ENCODE results near the gene MLXIP. TPM values are rescaled to one million over a fixed set of nuclear protein-coding genes. Genes with fewer than 3 reads are reported as not detected.
A peak's percentile ranks its signal among the peaks of the same experiment; 100 is the strongest.
"Not testable (repeated sequence)": the region's sequence is repeated elsewhere in the genome, so short reads cannot be mapped to it uniquely, and the experiment has no call there.

Gene MLXIP, protein sequence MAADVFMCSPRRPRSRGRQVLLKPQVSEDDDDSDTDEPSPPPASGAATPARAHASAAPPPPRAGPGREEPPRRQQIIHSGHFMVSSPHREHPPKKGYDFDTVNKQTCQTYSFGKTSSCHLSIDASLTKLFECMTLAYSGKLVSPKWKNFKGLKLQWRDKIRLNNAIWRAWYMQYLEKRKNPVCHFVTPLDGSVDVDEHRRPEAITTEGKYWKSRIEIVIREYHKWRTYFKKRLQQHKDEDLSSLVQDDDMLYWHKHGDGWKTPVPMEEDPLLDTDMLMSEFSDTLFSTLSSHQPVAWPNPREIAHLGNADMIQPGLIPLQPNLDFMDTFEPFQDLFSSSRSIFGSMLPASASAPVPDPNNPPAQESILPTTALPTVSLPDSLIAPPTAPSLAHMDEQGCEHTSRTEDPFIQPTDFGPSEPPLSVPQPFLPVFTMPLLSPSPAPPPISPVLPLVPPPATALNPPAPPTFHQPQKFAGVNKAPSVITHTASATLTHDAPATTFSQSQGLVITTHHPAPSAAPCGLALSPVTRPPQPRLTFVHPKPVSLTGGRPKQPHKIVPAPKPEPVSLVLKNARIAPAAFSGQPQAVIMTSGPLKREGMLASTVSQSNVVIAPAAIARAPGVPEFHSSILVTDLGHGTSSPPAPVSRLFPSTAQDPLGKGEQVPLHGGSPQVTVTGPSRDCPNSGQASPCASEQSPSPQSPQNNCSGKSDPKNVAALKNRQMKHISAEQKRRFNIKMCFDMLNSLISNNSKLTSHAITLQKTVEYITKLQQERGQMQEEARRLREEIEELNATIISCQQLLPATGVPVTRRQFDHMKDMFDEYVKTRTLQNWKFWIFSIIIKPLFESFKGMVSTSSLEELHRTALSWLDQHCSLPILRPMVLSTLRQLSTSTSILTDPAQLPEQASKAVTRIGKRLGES
- total RNA-seq = 22.6 TPM
- long read RNA-seq, full-length matches to known transcripts = 31 of 67 reads
- long read RNA-seq, partial matches to known transcripts = 20 of 67 reads
- long read RNA-seq, other reads (novel, unspliced or antisense) = 16 of 67 reads

DNA sequence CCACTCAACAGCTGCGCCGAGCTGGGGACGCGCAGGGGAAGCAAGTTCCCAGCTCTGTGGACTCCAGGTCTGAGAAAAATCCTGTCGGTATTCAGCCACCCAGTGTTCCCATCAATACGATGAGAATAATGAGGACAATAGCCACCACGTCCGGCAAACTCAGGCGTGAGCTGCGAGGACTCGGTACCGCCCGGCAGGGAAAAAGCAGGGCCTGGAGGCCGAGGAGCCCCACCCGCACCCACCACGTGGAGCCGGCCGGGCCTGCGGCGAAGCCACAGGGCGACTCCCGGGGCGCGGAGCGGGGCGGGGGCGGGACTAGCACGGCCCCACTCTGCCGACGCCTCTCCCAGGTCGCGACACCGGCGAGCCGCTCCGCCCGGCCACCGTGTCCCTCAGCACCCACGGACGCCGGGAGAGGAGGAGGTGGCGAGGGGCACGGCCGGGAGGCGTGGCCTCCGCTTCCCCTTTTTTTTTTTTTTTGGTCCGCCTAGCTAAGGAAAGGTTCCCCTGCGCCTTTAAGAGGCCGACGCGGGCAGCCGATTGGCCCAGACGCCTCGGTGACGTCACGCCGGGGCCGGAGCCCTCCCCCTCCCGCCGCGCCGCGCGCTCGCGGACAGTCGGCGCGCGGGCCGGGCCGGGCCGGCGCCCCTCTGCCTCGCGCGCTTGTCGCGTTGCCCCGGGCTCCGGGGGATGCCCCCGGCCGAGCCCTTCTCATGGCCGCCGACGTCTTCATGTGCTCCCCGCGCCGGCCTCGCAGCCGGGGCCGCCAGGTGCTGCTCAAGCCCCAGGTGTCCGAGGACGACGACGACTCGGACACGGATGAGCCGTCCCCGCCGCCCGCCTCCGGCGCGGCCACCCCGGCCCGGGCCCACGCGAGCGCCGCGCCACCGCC, at the start of gene MLXIP:
TSS of gene MLXIP (plus strand) at position 616 of the 892 bp plus-strand sequence. CDS start at position 714, 98 bp downstream.
- peak; percentile 97 for DNase-seq
- intact Hi-C loops (cut with DNase I) = no loop called here
- ATAC-seq (ENCODE audit: poor library complexity) = peak; percentile 88

DNA sequence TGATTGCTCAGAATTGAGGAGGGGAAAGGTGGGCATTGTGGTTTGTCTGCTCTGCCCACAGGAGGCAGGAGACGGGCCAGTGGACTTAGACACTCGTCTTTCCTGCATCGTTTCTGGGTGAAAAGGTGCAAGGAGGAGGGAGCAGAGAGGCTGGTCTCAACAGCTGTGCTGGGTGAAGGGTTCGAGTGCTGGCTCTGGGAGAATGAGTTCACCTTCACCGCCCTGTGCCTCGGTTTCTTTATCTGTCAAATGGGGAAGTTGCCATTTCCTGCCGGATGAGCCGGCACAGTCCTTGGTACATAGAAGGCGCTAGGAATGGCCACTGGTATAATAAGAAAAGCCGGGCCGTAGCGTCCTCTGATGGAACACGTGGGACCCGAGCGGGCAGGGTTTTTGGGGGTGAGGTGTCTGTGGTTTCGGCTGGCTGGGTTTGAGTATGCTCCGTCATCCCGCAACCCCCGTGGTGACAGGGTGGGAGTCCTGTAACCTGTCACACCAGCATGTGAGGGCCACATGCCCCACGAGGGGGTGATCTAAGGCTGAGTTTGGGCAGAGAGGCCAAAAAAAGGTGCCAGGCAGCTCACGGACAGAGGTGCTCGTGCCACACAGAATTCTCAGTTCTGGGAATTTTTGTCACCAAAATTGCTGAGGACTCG, 49.5 kb upstream of the MLXIP start:
- intact Hi-C loops (cut with DNase I) = no loop called here
- ATAC-seq (ENCODE audit: poor library complexity) (peak; percentile 18), DNase-seq (no peak)

DNA sequence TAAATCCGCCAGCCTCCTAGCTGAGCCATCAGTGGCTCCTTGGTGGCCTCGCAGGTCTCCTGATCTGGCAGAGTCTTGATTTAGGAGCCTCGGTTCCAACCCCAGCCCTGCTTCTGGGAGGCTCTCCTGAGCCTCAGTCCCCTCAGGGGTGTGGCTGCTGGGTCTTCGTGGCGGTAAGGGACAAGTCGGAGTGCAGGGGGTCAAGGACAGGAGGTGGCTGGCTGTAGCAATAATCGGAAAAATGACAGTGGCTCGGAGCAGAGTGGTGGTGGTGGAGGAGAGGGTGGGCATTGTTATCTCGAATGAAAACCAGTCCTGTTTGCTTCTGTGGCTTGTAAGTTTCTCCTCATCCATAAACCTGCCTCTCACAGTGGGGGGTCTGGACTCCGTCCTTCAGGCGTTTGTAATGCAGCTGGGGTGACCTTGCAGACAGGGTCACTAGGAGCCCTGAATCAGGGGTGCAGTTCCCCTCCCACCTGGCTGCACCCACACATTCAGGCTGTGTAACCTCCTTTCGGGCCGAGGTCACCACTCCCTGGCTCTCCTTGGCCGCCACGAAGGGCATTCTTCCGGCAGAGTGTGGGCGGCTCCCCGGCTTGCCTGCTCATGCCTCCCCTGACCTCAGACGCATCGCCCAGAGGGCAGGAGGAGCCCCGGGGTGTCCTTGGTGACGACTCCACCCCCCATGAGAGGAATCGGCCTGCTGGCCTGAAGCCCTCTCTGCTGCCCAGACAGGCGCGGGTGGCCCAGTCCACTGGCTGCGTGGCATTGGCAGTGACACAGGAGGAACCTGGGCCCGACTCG, 48.7 kb upstream of the MLXIP start:
- intact Hi-C loops (cut with DNase I) = loop anchor here (10.0 kb wide), 1 partner anchor 105 kb away; no protein-coding TSS in a partner anchor
- peak; percentile 58 for DNase-seq
- peak; percentile 78 for ATAC-seq (ENCODE audit: poor library complexity)

DNA sequence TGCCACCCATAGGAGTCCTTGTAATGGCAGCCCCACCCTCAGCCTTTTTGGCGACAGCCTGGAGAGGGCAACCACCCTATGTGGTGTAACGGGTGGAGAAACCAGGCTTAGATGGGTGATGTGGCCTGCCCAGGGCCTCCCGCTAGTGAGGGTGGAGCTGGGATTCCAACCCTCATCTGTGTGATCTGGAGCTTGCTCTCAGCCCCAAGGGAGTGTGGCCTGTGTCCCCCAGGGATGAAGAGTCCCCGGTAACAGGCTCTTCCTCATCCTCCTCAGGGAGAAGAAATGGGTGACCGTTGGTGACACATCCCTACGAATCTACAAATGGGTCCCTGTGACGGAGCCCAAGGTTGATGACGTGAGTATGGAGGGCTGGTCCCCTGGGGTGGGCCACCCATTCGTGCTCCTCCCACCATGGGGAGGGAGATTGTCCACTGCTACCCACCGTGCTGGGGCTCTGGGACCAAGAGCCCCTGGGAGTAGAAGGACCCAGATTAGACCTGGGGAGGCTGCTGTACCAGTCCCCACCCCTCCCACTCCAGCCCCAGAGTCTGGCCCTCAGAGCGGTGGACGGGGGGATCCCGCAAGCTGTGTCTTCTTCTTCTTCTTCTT, 48.0 kb upstream of the MLXIP start:
- intact Hi-C loops (cut with DNase I) = loop anchor here (10.0 kb wide), 1 partner anchor 106 kb away; no protein-coding TSS in a partner anchor
- no peak for ATAC-seq (ENCODE audit: poor library complexity)
- no peak for DNase-seq

DNA sequence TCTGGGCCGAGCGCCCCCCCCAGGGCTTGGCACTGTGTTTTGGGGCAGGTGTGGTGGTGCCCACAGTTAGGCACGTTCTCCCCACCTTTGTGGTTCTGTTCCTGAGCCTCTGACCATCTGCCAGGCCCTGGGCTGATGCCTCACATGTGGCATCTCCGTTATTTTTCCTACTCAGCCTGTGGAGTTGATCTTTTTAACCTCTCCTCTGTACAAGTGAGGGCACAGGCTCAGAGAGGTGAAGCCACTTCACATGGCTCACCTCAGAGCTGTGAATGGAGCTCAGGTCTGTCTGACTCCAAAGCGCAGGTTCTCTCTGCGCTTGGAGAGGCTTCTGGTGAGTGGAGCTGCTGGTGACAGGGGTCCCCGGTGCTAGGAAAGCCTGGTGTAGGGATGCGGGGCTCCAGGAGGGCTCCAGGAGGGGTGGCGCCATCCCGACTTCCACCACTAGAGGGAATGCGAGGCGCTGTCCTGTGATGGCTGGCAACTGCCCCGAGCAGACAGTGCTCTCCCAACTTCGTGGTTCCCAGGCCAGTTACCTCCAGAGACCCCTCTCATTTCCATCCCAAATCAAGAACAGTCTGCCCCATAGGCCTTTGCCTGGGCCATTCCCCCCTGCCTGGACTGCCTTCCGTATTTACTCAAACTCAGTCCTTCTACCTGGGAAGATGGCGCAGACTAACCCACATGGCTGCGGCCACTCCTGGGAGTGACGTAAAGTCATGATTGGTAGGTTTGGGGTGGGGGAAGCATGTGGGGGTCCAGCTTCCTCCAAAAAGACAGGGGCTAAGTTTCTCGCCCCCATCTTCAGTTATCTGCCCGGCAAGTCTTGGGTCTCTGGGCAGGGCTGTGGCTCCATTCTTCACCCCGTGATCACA, 47.0 kb upstream of the MLXIP start:
- intact Hi-C loops (cut with DNase I) = loop anchor here (10.0 kb wide), 1 partner anchor 107 kb away; no protein-coding TSS in a partner anchor
- DNase-seq = peak; percentile 63
- ATAC-seq (ENCODE audit: poor library complexity) = peak; percentile 45

DNA sequence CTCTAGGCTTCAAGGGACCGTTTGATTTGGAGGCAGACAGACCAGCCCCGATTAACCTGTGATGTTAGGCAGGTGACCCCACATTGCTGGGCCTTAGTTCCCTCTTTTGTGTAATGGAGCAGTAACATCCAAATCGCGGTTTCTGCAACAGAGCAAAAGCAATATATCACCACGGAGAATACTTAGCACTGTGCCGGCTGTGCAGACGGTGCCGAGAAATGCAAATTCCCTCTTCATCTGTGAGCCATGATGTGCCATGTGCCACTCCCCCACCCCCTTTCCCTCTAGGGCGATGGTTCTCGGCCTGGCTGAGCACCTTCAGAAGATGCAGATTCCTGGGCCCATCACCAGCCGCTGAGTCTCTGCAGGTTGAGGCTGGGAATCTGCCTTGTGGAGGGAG, 46.0 kb upstream of the MLXIP start:
- DNase-seq = no peak
- no peak for ATAC-seq (ENCODE audit: poor library complexity)
- intact Hi-C loops (cut with DNase I) = loop anchor here (10.0 kb wide), 1 partner anchor 108 kb away; no protein-coding TSS in a partner anchor

DNA sequence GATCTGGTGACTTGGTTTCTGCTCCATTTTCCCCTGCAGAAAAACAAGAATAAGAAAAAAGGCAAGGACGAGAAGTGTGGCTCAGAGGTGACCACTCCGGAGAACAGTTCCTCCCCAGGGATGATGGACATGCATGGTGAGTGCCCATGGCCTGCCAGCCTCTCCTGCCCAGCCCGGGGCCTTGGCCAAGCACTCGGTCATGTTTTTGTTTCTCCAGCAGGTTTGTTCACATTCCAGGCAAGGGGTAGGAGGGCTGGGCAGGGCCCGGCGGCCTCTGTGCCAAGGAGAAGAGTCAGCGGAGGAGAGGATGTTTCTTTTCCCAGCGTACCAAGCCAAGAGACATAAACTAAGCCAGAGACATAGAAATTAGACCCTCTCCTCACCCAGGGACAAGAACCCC, 43.3 kb upstream of the MLXIP start:
- intact Hi-C loops (cut with DNase I) = loop anchor here (10.0 kb wide), 1 partner anchor 110 kb away; no protein-coding TSS in a partner anchor
- DNase-seq = no peak
- peak; percentile 34 for ATAC-seq (ENCODE audit: poor library complexity)

DNA sequence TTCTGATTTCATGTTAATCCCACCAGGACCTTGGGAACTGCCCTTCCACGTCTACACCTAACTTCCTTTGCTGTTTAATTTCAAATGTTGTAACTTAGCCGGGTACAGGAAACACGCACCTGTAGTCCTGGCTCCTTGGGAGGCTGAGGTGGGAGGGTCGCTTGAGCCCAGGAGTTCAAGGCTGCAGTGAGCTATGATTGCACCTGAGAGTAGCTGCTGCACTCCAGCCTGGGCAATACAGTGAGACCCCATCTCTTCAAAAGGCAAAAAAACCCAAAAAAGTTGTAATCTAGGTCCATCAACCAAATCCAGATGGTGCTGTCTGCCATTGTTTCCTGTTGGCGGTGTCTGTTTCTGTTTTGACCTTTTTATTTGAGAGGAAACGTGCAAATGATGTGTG, 42.4 kb upstream of the MLXIP start:
- no peak for DNase-seq
- ATAC-seq (ENCODE audit: poor library complexity) = no peak
- intact Hi-C loops (cut with DNase I) = loop anchor here (10.0 kb wide), 1 partner anchor 111 kb away; no protein-coding TSS in a partner anchor

DNA sequence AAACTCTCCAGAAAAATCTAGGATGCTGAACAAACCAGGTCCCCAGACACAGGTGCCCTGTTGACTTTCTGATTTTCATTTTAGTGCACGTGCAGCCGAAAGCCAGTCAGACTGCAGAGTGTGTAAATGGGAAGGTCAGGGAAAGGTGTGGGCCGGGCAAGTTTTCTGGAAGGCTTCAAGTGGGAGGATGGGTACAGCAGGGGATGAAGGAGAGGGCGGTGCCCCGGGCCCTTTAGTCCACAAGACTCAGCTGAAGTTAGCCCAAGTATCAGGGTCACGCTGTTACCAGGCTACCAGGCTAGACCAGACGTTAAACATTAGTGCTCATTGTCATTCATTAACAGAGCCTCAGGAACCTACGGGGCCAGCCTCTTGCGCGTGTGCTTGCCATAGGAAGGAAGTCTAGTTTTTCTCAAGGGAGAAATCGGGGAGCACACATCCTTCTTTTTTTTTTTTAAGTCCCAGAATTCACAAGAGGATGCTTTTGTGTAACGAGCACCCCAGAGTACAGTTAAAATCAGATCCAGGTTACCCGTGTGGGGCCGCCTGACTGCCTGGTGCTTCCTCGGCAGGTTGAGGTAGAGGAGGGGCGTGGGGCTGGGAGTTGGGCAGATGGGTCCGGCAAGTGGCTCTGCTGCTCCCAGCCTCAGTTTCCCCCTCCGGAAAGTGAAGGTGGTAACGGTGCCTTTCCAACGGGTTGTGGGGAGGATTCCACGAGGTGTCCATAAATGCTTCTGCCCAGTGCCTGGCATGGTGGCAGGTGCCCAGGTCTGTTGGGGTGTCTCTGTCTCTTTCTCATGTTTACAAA, 37.8 kb upstream of the MLXIP start:
- DNase-seq (no peak), ATAC-seq (ENCODE audit: poor library complexity) (peak; percentile 45)
- intact Hi-C loops (cut with DNase I) = no loop called here

DNA sequence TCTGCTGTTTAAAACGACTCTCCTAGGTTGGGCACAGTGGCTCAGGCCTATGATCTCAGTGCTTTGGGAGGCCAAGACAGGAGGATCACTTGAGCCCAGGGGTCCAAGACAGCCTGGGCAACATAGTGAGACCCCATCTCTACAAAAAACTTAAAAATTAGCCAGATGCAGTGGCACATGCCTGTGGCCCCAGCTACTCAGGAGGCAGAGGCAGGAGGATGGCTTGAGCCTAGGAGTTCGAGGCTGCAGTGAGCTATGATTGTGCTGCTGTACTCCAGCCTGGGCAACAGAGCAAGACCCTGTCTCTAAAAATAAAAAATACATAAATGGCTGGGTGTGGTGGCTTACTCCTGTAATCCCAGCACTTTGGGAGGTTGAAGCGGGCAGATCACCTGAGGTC, 37.1 kb upstream of the MLXIP start:
- intact Hi-C loops (cut with DNase I); ATAC-seq (ENCODE audit: poor library complexity); DNase-seq: not testable (repeated sequence)

DNA sequence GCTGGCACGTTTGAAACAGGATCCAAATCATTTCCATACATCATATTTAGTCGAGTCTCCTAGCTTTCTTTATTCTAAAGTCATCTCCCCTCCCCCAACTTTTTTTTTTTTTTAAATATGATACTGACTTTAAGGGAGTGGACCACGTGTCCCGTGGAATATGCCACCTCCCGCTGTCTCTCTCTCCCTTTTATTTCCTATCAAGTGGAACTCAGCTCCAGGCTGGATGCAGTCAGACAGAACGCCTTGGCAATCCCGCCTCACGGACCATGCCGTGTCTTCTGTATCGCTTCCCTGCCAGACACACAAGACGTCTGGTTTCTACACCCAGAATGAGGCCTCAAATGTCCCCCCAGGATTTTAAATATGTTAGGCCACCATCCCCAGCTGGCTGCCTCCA, 35.6 kb upstream of the MLXIP start:
- intact Hi-C loops (cut with DNase I) = no loop called here
- ATAC-seq (ENCODE audit: poor library complexity) (no peak), DNase-seq (no peak)

DNA sequence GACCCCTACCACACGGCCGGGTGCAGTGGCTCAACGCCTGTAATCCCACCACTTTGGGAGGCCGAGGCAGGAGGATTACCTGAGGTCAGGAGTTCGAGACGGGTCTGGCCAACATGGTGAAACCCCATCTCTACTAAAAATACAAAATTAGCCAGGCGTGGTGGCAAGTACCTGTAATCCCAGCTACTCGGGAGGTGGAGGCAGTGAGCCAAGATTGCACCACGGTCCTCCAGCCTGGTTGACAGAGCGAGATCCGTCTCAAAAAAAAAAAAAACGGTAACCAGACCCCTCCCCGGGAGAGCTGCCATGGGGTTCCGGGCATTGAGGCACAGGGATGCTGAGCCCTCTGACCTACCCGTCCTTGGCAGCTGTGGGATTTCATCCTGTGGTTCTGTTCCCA, 35.1 kb upstream of the MLXIP start:
- DNase-seq = no peak
- ATAC-seq (ENCODE audit: poor library complexity) = no peak
- intact Hi-C loops (cut with DNase I) = no loop called here

DNA sequence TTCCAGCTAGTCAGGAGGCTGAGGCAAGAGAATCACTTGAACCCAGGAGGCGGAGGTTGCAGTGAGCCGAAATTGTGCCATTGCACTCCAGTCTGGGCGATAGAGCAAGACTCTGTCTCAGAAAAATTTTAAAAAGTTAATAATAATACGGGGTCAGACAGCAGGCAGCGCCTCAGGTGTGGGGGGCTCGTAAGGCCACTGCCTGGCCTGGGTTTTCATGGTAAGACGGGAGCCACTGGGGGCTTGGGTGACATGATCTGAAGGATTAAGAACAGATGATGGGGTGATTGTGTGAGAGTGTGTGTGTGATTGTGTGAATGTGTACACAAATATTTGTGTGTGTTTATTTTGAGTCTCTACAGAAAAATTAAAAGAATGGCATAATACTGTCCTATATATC, 33.3 kb upstream of the MLXIP start:
- intact Hi-C loops (cut with DNase I) = no loop called here
- ATAC-seq (ENCODE audit: poor library complexity) = no peak
- no peak for DNase-seq

DNA sequence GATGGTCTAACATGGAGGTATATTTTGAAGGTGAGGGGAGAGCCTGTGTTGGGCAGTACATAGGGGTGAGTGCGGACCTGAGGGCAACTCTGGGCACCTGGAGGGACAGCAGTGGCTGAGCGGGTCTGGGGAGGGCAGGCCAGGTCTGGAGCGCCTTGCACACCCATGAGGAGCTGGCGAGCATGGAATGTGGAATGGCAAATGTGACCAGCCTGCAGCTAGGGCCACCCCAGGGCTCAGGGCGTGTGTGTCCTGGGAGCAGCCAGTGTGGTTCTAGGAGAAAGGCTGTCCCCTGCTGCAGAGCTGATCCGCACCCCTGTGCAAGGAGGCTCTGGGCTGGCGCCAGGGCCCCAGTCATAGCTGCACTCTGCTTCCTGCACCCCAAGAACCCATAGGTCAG, 32.4 kb upstream of the MLXIP start:
- intact Hi-C loops (cut with DNase I) = no loop called here
- no peak for ATAC-seq (ENCODE audit: poor library complexity)
- DNase-seq = no peak

DNA sequence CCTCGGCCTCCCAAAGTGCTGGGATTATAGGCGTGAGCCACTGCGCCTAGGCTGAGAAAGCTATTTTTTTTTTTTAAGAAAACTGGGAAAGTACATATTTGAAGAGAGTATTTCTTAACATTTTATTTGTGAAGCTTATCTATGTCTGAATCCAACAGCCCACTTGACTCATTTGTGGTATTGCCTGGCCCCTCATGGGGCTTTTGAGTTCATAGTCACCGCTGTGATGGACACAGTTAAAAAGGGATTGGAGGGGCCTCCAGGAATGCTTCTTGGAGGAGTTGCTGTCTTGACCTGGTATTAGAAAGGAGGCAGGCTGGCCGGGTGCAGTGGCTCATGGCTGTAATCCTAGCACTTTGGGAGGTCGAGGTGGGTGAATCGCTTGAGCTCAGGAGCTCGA, 30.4 kb upstream of the MLXIP start:
- intact Hi-C loops (cut with DNase I) = no loop called here
- ATAC-seq (ENCODE audit: poor library complexity) (no peak), DNase-seq (no peak)

Measured in Right ventricle myocardium superior (tissue), 1 donor.